SK-N-SH treated with all-trans-retinoic acid at 6 μM for 48 hours (cell line): ENCODE results near the gene MYO5C.
A peak's percentile ranks its signal among the peaks of the same experiment; 100 is the strongest.

Experiments
- ATAC-seq: fragments of 200-7000 bp; cut with Tn5 transposase; 3 replicates; pipeline ENCODE4 v1.9.1; 2020; ENCODE audit warnings: mild to moderate bottlenecking, moderate library complexity
- ARNTL ChIP-seq: fragments of 450-650 bp; formaldehyde crosslinking; IDR thresholded peaks from 2 replicates; pipeline ENCODE4 v1.5.0; 2020; ENCODE audit warnings: low read depth, mild to moderate bottlenecking, moderate library complexity, borderline replicate concordance
- BACH2 ChIP-seq: fragments of 250-450 bp; sonication (Bioruptor Pico); IDR thresholded peaks from 2 replicates; pipeline ENCODE4 v1.9.0; 2021; ENCODE audit warnings: mild to moderate bottlenecking, borderline replicate concordance
- CSDC2 ChIP-seq: fragments of 250-450 bp; sonication (Bioruptor Pico); IDR thresholded peaks from 2 replicates; pipeline ENCODE4 v1.5.0; 2020; ENCODE audit warnings: mild to moderate bottlenecking, moderate library complexity
- ESRRG ChIP-seq: fragments of 250-450 bp; sonication (Bioruptor Pico); IDR thresholded peaks from 2 replicates; pipeline ENCODE4 v1.6.1; 2021; ENCODE audit warnings: mild to moderate bottlenecking
- GLIS3 ChIP-seq: fragments of 250-450 bp; sonication (Bioruptor Pico); IDR thresholded peaks from 2 replicates; pipeline ENCODE4 v1.5.0; 2020; ENCODE audit warnings: mild to moderate bottlenecking, moderate library complexity
- OSR1 ChIP-seq: fragments of 250-450 bp; sonication (Bioruptor Pico); IDR thresholded peaks from 2 replicates; pipeline ENCODE4 v1.8.0; 2022; ENCODE audit warnings: moderate library complexity, mild to moderate bottlenecking, inconsistent platforms
- PATZ1 ChIP-seq: fragments of 250-450 bp; sonication (Bioruptor Pico); IDR thresholded peaks from 2 replicates; pipeline ENCODE4 v1.8.0; 2020; ENCODE audit warnings: mild to moderate bottlenecking, moderate library complexity, borderline replicate concordance
- PPARA ChIP-seq: fragments of 250-450 bp; sonication (Bioruptor Pico); IDR thresholded peaks from 2 replicates; pipeline ENCODE4 v1.5.0; 2020; ENCODE audit warnings: mild to moderate bottlenecking, borderline replicate concordance
- RARB ChIP-seq: fragments of 250-450 bp; sonication (Bioruptor Pico); IDR thresholded peaks from 2 replicates; pipeline ENCODE4 v1.8.0; 2021; ENCODE audit warnings: mild to moderate bottlenecking, moderate library complexity
- SNAI2 ChIP-seq: fragments of 250-450 bp; sonication (Bioruptor Pico); IDR thresholded peaks from 2 replicates; pipeline ENCODE4 v1.5.0; 2020; ENCODE audit warnings: mild to moderate bottlenecking, moderate library complexity
- TCF4 ChIP-seq: fragments of 250-450 bp; sonication (Bioruptor Pico); IDR thresholded peaks from 2 replicates; pipeline ENCODE4 v1.8.0; 2021; ENCODE audit warnings: mild to moderate bottlenecking, moderate library complexity, borderline replicate concordance
- TOX ChIP-seq: fragments of 250-450 bp; sonication (Bioruptor Pico); IDR thresholded peaks from 2 replicates; pipeline ENCODE4 v1.8.0; 2021; ENCODE audit warnings: mild to moderate bottlenecking, moderate library complexity, borderline replicate concordance
- TSHZ2 ChIP-seq: fragments of 250-450 bp; sonication (Bioruptor Pico); IDR thresholded peaks from 2 replicates; pipeline ENCODE4 v1.5.0; 2020; ENCODE audit warnings: mild to moderate bottlenecking, moderate library complexity
- ZC3H10 ChIP-seq: fragments of 250-450 bp; sonication (Bioruptor Pico); IDR thresholded peaks from 2 replicates; pipeline ENCODE4 v1.5.1; 2021; ENCODE audit warnings: mild to moderate bottlenecking, moderate library complexity
- ZFP3 ChIP-seq: fragments of 250-450 bp; sonication (Bioruptor Pico); IDR thresholded peaks from 2 replicates; pipeline ENCODE4 v1.5.0; 2020; ENCODE audit warnings: mild to moderate bottlenecking, moderate library complexity
- ZFP30 ChIP-seq: fragments of 450-650 bp; formaldehyde crosslinking; IDR thresholded peaks from 2 replicates; pipeline ENCODE4 v1.5.0; 2022; ENCODE audit warnings: mild to moderate bottlenecking, moderate library complexity
- ZNF565 ChIP-seq: fragments of 450-650 bp; formaldehyde crosslinking; conservative IDR thresholded peaks from 2 replicates; pipeline ENCODE4 v1.5.0; 2020; ENCODE audit warnings: low read depth, mild to moderate bottlenecking, moderate library complexity
- ZNF70 ChIP-seq: fragments of 450-650 bp; formaldehyde crosslinking; IDR thresholded peaks from 2 replicates; pipeline ENCODE4 v1.5.0; 2020; ENCODE audit warnings: mild to moderate bottlenecking, moderate library complexity
- ZNF8 ChIP-seq: fragments of 450-650 bp; formaldehyde crosslinking; IDR thresholded peaks from 2 replicates; pipeline ENCODE4 v1.5.0; 2020; ENCODE audit warnings: mild to moderate bottlenecking, moderate library complexity
- TF ChIP-seq, protein P1 (sequence below): fragments of 250-450 bp; sonication (Bioruptor Pico); IDR thresholded peaks from 2 replicates; pipeline ENCODE4 v1.5.1; 2020; ENCODE audit warnings: low read depth, mild to moderate bottlenecking, moderate library complexity
- TF ChIP-seq, protein P2 (sequence below): fragments of 250-450 bp; sonication (Bioruptor Pico); IDR thresholded peaks from 2 replicates; pipeline ENCODE4 v1.8.0; 2021; ENCODE audit warnings: low read depth, mild to moderate bottlenecking, moderate library complexity, borderline replicate concordance

The MYO5C gene

DNA sequence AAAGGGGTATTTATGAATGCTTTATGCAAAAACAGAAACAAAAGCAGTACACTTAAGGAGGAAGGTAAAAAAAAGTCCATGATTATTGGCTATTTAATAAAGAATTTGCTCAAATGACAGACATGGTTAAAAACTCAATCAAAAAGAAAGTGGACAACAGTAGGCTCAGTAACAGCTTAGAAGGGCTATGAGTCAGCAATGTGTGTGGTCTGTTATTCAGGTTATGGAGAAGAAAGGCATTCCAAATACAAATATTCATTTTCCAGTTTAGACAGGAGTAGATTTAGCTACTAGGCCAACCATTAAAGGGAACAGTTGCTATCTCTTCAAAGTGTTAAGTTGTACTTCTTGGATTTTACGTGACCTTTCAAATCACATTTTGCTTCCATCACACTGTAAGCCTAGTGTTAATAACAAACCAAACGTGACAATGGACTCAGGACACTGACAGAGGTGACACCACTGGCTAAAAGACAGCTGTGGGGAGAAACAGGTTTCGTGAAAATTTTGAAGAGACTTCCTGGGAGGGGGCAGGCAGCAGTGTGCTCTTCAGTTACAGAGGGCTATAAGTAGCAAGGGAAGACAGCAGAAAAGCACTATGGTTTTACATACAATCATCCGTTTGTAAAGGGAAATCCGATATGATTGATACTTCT is 41.7 kb upstream of the MYO5C start:
- peak; percentile 89 for ATAC-seq
- TF ChIP-seq ESRRG (CRISPR knock-in tag) (no peak), ZFP3 (CRISPR knock-in tag) (no peak), ZNF70 (CRISPR knock-in tag) (no peak), TCF4 (CRISPR knock-in tag) (no peak), RARB (no peak), CSDC2 (CRISPR knock-in tag) (no peak), ZNF8 (CRISPR knock-in tag) (no peak), TOX (no peak), TSHZ2 (CRISPR knock-in tag) (no peak), BACH2 (CRISPR knock-in tag) (no peak), ZNF565 (CRISPR knock-in tag) (no peak), GLIS3 (no peak), PPARA (CRISPR knock-in tag) (no peak), SNAI2 (no peak), OSR1 (CRISPR knock-in tag) (no peak), PATZ1 (no peak), ARNTL (no peak)
- TF ChIP-seq, protein P1, sequence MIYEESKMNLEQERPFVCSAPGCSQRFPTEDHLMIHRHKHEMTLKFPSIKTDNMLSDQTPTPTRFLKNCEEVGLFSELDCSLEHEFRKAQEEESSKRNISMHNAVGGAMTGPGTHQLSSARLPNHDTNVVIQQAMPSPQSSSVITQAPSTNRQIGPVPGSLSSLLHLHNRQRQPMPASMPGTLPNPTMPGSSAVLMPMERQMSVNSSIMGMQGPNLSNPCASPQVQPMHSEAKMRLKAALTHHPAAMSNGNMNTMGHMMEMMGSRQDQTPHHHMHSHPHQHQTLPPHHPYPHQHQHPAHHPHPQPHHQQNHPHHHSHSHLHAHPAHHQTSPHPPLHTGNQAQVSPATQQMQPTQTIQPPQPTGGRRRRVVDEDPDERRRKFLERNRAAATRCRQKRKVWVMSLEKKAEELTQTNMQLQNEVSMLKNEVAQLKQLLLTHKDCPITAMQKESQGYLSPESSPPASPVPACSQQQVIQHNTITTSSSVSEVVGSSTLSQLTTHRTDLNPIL (CRISPR knock-in tag), result no peak
- TF ChIP-seq, protein P2, sequence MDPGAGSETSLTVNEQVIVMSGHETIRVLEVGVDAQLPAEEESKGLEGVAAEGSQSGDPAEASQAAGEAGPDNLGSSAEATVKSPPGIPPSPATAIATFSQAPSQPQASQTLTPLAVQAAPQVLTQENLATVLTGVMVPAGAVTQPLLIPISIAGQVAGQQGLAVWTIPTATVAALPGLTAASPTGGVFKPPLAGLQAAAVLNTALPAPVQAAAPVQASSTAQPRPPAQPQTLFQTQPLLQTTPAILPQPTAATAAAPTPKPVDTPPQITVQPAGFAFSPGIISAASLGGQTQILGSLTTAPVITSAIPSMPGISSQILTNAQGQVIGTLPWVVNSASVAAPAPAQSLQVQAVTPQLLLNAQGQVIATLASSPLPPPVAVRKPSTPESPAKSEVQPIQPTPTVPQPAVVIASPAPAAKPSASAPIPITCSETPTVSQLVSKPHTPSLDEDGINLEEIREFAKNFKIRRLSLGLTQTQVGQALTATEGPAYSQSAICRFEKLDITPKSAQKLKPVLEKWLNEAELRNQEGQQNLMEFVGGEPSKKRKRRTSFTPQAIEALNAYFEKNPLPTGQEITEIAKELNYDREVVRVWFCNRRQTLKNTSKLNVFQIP, result no peak

DNA sequence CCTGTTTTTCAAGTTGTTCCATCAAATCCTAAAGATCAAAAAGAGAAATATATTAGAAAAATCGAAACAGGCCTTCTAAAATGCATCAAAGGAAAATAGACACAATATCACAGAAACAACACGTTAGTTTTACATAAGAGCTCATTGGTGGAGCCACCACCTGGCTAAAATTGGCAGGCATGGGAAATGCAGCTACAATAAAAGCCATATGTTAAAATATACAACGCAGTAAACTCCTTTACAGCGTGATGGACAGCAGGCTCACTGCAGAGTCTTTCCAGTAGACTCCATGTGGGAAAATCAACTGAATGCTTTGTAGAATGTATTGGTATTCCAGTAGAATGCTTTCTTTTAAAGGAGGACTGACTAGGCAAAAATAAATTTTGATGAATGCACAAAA is 40.9 kb upstream of the MYO5C start:
- peak; percentile 11; the same call in 1 of the 3 replicates for ATAC-seq
- TF ChIP-seq TOX, result no peak
- no peak for TF ChIP-seq PATZ1
- no peak for TF ChIP-seq TCF4 (CRISPR knock-in tag)
- no peak for TF ChIP-seq ZNF565 (CRISPR knock-in tag)
- no peak for TF ChIP-seq OSR1 (CRISPR knock-in tag)
- no peak for TF ChIP-seq GLIS3
- TF ChIP-seq PPARA (CRISPR knock-in tag), result no peak
- TF ChIP-seq SNAI2, result no peak
- no peak for TF ChIP-seq ZNF70 (CRISPR knock-in tag)
- TF ChIP-seq TSHZ2 (CRISPR knock-in tag), result no peak
- TF ChIP-seq ZFP30 (CRISPR knock-in tag), result no peak
- no peak for TF ChIP-seq ZFP3 (CRISPR knock-in tag)
- no peak for TF ChIP-seq ESRRG (CRISPR knock-in tag)
- TF ChIP-seq ZC3H10 (CRISPR knock-in tag), result no peak
- no peak for TF ChIP-seq ARNTL
